ENCODE results near the gene PHF19. TPM values are rescaled to one million over a fixed set of nuclear protein-coding genes. Genes with fewer than 3 reads are reported as not detected.

The PHF19 gene
- polyA plus RNA-seq, 3 donors = 12.6 to 61.0 (median 12.7) TPM

DNA sequence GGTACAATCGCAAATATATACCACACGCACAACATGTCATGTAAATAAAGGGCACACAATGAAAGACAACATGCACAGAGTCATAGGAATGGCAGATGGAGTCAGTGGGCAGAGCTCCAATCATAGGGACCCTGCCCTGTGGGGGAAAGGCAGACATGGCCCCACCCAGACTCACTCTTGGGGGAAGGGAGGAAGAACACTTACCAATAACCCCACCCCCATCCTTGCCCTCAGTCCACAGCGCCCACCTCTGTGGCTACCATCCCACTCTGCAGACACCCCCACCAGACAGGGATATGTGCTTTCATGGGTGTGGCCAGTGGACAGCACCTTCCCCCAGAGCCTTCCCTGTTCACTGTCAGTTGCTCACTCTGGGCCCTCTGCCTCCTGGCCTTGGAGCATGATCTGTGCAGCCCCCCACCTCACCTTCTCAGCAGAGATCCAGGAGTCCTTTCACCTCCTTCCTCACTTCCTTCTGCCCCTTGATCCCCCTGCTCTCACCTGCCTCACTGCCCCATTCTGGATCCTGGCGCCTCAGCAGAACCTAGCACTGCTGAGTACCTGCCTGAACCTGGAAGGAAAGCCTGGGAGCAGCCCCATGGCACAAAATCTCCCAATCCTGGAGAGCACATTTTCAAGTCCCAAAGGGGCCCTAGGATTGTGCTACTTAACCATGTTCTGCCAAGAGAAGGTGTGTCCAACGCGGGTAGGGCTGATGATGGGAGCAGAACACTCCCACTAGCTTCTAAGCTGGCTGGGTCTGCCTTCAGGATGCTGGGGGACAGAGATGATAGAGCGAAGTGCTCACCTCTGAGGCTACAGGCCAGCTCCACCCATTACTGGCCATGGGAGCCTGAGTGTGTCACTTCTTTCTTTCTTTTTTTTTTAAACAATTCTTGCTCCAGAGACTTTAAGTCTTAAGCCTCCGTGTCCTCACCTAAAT is 1.5 kb upstream of the PHF19 start:
- Histone ChIP-seq H4K20me1 (ENCODE audit: insufficient read depth, low read length) (no peaks in the 10 kb centered on the region), H2AFZ (ENCODE audit: insufficient read depth, low read depth, low read length, poor library complexity, severe bottlenecking) (peak overlapping the region; percentile 85), H3K9ac (ENCODE audit: insufficient read depth, low read length, poor library complexity, severe bottlenecking) (peak overlapping the region; percentile 62), H3K4me3 (replicated peaks in 1 of 3; ENCODE audit: low read depth in 2 of 3, low read length in 3 of 3) (peak overlapping the region in 2 of 3 experiments; percentile 66 to 82), H3K4me2 (replicated peaks; ENCODE audit: extremely low read depth, low read length, poor library complexity, severe bottlenecking) (peak overlapping the region; percentile 83), H3K79me2 (ENCODE audit: insufficient read depth, low read length) (peaks cover 35% of the 10 kb centered on the region), H3K36me3 (replicated peaks in 1 of 2; ENCODE audit: control insufficient read depth in 1 of 2, insufficient read depth in 2 of 2, low read length in 2 of 2) (peaks cover 11 to 14% of the 10 kb centered on the region in 2 donors), H3K27ac (ENCODE audit: low read depth in 1 of 2, low read length in 2 of 2) (peak overlapping the region in 1 of 2 donors; percentile 91), H3K27me3 (ENCODE audit: control insufficient read depth in 2 of 2, insufficient read depth in 2 of 2, low read length in 2 of 2) (no peaks in the 10 kb centered on the region), H3K4me1 (ENCODE audit: control insufficient read depth in 1 of 2, insufficient read depth in 2 of 2, low read length in 2 of 2) (peaks cover 29 to 31% of the 10 kb centered on the region in 2 donors), H3K9me3 (replicated peaks in 1 of 2; ENCODE audit: control insufficient read depth in 1 of 2, insufficient read depth in 1 of 2, low read length in 2 of 2) (no peaks in the 10 kb centered on the region)
- Mint-ChIP-seq H3K36me3 (peaks cover 12 to 16% of the 10 kb centered on the region in 2 donors), H3K27ac (peak overlapping the region; percentile 13 to 98 (median 93)), H3K4me3 (peak overlapping the region; percentile 98 to 99), H3K9me3 (peaks cover 0 to 2% (median 0%) of the 10 kb centered on the region in 7 donors), H3K4me1 (peaks cover 39% of the 10 kb centered on the region), H3K27me3 (ENCODE audit: low read depth in 3 of 3) (peaks cover 1 to 4% (median 1%) of the 10 kb centered on the region in 3 donors)
- TF ChIP-seq, protein P1, sequence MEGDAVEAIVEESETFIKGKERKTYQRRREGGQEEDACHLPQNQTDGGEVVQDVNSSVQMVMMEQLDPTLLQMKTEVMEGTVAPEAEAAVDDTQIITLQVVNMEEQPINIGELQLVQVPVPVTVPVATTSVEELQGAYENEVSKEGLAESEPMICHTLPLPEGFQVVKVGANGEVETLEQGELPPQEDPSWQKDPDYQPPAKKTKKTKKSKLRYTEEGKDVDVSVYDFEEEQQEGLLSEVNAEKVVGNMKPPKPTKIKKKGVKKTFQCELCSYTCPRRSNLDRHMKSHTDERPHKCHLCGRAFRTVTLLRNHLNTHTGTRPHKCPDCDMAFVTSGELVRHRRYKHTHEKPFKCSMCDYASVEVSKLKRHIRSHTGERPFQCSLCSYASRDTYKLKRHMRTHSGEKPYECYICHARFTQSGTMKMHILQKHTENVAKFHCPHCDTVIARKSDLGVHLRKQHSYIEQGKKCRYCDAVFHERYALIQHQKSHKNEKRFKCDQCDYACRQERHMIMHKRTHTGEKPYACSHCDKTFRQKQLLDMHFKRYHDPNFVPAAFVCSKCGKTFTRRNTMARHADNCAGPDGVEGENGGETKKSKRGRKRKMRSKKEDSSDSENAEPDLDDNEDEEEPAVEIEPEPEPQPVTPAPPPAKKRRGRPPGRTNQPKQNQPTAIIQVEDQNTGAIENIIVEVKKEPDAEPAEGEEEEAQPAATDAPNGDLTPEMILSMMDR (IDR thresholded peaks at IDR 0.05) = no peak
- intact Hi-C loops (cut with micrococcal nuclease) = loop anchor here in 1 of 2 donors (5.0 kb wide), 1 partner anchor 49 kb away; the partner anchor contains the start of gene TRAF1
- no peak for DNase-seq
- 84% methylated on average over 2 of the region's 8 CpGs for WGBS (ENCODE audit: insufficient coverage)

DNA sequence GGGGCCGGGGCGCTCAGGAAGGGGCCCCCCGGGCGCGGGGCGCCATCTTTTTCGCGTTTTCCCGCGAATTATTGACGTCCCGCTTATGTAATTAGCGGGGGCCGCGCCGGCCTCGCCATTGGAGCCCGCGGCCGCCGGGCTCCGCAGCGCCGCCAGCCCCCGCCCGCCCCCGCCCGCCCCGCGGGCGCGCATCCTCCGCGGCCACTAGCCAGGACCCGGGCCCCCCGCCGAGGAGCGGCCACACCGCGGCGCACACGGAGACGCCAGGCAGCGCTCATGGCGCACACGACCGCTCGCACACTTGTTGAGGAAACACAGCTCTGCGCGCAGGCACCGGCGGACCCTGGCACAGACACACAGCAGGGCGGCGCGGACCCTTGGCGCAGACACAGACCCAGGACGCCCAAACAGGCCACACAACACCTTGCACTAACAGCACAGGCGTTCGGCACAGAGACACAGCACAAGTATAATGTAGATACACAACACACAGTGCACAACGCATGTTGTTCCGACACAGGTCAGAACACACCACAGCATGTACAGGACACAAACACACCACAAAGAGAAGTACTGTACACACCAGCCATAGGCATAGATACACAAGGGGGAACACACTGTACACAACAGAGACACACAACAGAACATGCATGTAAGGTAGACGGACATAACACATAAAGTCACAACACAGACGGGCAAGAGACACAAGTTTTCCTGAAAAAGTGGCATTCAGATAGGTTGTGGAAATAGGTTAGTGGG is 467 bp upstream of the PHF19 start:
- peak overlapping the region; percentile 98 to 99 for H3K4me3 Mint-ChIP-seq
- Histone ChIP-seq H3K4me2 (replicated peaks; ENCODE audit: extremely low read depth, low read length, poor library complexity, severe bottlenecking) (peak overlapping the region; percentile 83), H3K36me3 (replicated peaks in 1 of 2; ENCODE audit: control insufficient read depth in 1 of 2, insufficient read depth in 2 of 2, low read length in 2 of 2) (peaks cover 12 to 24% of the 10 kb centered on the region in 2 donors), H3K9ac (ENCODE audit: insufficient read depth, low read length, poor library complexity, severe bottlenecking) (peak overlapping the region; percentile 62), H3K27ac (ENCODE audit: low read depth in 1 of 2, low read length in 2 of 2) (peak overlapping the region; percentile 88 to 91), H3K27me3 (ENCODE audit: control insufficient read depth in 2 of 2, insufficient read depth in 2 of 2, low read length in 2 of 2) (no peaks in the 10 kb centered on the region), H2AFZ (ENCODE audit: insufficient read depth, low read depth, low read length, poor library complexity, severe bottlenecking) (peak overlapping the region; percentile 85), H3K79me2 (ENCODE audit: insufficient read depth, low read length) (peaks cover 45% of the 10 kb centered on the region), H3K4me1 (ENCODE audit: control insufficient read depth in 1 of 2, insufficient read depth in 2 of 2, low read length in 2 of 2) (peaks cover 29 to 31% of the 10 kb centered on the region in 2 donors), H4K20me1 (ENCODE audit: insufficient read depth, low read length) (no peaks in the 10 kb centered on the region), H3K4me3 (replicated peaks in 1 of 3; ENCODE audit: low read depth in 2 of 3, low read length in 3 of 3) (peak overlapping the region; percentile 66 to 97 (median 82)), H3K9me3 (replicated peaks in 1 of 2; ENCODE audit: control insufficient read depth in 1 of 2, insufficient read depth in 1 of 2, low read length in 2 of 2) (no peaks in the 10 kb centered on the region)
- peaks cover 1 to 4% (median 1%) of the 10 kb centered on the region in 3 donors for H3K27me3 Mint-ChIP-seq (ENCODE audit: low read depth in 3 of 3)
- TF ChIP-seq, protein P1 (IDR thresholded peaks at IDR 0.05) = no peak
- DNase-seq = peak; percentile 43 to 53 (median 49)
- peak overlapping the region; percentile 85 to 98 (median 94) for H3K27ac Mint-ChIP-seq
- under 1% methylated on average over 58 of the region's 63 CpGs for WGBS (ENCODE audit: insufficient coverage)
- peaks cover 22 to 26% of the 10 kb centered on the region in 2 donors for H3K36me3 Mint-ChIP-seq
- peaks cover 43% of the 10 kb centered on the region for H3K4me1 Mint-ChIP-seq
- H3K9me3 Mint-ChIP-seq = peaks cover 0 to 2% (median 0%) of the 10 kb centered on the region in 7 donors
- intact Hi-C loops (cut with micrococcal nuclease) = loop anchor here (2.0 to 5.0 kb wide), 2 partner anchors 50 to 57 kb away; partner anchors contain the start of gene TRAF1 (in 1 of the 2)
